HuH-7.5 (cell line): ENCODE results near the gene SNX33.
"Not testable (repeated sequence)": the region's sequence is repeated elsewhere in the genome, so short reads cannot be mapped to it uniquely, and the experiment has no call there.

Experiments used
- DNase-seq: peaks from one replicate; pipeline ENCODE4 v3.0.0; 2011; ENCODE audit warnings: low spot score

The SNX33 gene

GRCh38 chr15:75661756-75662140 lies 14.0 kb downstream of the SNX33 start:
- no peak for DNase-seq

DNA sequence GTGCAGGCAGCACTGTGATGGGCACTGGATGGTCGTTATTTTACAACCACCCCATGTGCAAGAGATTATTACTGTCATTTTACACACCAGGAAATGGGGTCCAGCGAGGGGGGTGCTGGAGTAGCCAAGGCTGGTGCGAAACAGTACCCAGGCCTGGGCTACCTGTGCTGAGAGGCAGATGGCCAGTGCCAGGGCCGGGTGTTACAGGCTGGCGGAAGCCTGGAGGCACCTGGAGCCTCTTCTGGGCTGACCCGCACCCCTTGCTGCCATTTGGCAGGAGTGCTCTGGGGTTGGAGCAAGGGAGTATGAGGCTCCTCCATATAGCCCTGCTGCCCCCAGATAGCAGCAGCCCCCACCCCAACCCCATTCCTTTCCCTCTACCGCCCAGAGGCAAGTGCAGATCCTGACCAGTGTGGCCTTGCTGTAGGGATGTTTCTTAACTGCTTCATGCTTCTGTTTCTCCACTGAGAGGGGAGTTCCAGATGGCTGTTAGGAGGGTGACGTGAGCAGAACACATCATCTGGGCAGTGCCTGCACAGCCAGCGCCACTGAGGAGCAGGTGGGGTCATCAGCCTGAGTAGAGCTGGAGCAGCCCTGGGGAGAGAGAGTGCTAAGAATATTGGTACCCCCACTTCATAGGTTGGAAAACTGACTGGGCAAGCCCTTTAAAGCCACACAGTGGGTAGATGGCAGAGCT lies 15.3 kb downstream of the SNX33 start:
- DNase-seq, result no peak

- DNase-seq, result peak; percentile 86
Observed at GRCh38 chr15:75663931-75664421, 16.3 kb downstream of the SNX33 start.

- DNase-seq, result no peak
Observed at GRCh38 chr15:75666823-75667501, 19.2 kb downstream of the SNX33 start.

DNA sequence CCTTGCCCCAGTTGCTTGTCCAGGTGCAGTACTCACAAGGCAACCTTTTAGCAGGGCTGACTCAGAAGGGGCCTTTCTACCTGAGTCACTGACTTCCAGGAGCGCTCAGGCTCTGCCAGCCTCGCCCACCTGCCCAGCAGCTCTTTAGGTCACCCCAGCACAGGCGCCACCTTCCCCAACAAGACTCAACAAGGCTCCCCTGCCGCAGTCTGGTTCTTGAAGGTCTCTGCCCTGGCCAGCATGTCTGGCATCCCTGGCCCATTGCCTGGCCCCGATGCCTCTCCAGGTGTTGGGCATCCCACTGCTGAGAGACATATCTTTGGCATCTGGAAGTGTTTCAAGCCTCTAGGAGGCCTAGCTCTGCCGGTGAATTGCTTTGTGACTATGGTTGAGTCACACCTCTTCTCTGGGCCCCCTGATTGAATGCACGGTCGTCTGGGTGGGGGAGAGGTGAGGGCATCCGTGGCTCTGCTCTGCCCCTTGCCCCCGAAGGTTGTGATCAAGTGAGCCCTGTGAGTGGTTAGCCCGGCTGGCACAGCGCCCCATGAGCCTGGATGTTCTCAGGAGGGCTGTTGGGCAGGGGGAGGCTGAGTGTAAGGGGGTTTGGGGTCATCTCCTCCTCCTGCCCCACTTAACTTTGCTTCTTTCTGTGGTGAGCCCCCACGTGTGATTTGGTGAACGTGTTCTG lies 21.6 kb downstream of the SNX33 start:
- no peak for DNase-seq

DNA sequence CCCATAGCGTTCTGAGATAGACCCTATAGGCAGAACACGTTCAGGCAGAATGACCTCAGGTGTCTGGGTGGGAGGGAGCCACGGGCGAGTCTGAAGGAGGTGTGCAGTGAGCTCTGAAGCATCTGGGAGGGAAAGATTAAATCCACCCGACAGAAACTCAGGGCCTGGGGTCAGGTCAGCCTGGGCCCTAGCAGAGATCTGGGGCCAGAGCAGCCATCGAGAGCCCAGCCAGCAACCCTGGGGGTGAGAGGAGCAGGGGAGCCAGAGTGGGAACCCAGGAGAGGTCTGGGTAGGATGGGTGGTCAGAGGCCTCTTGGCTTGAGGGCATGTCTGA lies 22.1 kb downstream of the SNX33 start:
- no peak for DNase-seq

GRCh38 chr15:75671730-75672602 lies 24.3 kb downstream of the SNX33 start:
- no peak for DNase-seq

GRCh38 chr15:75672646-75673425 lies 25.1 kb downstream of the SNX33 start:
- no peak for DNase-seq

DNA sequence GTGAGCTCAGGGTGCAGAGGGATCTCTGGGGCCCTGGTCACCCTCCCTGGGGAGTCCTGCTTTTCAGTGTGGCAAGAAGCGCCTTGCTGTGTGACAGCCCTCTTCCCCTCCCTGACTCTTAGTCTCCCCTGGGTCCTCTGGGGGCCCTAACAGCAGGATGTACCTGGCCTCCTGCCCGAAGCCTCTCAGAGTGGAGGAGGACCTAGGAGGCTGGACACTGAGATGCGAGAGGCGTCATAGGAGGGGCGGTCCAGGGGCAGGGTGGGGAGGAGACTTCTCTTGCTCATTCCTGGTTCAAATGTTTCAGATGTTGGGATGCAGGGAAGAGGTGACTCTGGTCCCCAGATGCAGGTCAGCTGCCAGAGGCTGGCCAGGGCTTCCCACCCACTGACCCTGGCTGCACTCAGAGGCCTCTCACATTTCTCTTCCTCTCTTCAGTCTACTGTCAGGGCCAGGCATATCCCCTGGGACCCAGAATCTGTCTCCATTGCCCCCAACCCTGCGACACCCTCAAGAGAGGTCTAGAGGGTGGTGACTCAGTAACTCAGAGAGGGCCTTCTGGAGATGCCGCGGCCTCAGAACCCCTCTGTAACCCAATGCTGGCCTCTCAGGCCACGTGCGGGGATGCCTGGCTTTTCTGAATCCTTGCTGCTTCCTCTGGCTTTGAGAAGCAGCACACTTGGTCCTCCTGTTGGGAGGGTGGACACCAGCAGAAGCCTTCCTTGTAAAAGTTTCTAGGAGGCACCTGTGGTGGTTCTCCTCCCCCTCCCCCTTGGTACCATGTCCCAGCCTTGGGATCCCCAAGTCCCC lies 25.9 kb downstream of the SNX33 start:
- DNase-seq, result no peak

- no peak for DNase-seq
Observed at GRCh38 chr15:75674366-75674765, 26.7 kb downstream of the SNX33 start.

DNA sequence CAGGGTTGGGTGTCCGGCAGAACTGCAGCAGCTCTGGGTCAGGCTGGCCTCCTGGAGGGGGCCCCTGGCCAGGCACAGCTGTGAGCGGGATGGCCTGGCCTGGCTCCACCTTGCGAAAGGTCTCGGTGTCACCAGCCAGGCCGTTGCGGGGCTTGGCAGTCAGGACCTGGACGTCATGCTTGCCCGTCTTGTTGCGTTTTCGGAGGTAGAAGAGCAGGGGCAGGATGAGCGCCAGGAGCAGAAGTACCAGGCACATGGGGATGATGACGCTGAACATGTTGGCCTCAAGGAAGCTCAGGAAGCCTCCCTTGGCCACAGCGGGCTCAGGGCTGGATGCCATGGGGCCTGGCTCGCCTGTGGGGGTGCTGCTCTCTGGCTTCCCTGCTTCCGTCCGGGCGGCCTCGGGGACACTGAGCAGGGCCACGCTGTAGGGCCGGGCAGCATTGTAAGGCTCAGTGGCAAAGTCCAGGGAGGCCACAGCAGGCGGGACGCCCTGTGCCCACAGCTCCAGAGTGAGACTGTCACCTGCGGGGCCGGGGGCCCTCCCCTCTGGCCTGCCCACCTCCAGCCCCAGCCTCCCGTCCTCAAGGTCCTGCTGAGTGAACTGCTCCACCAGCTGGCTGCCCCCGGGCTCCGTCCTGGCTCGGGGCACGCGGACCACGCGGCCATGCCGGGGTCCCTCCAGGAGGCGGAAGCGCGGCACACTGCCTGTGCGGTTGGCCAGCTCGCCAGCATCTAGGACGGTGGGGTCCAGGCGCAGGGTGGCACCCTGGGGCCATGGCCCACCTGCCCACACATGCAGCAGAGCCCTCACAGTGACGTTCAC lies 28.1 kb downstream of the SNX33 start:
- no peak for DNase-seq

DNA sequence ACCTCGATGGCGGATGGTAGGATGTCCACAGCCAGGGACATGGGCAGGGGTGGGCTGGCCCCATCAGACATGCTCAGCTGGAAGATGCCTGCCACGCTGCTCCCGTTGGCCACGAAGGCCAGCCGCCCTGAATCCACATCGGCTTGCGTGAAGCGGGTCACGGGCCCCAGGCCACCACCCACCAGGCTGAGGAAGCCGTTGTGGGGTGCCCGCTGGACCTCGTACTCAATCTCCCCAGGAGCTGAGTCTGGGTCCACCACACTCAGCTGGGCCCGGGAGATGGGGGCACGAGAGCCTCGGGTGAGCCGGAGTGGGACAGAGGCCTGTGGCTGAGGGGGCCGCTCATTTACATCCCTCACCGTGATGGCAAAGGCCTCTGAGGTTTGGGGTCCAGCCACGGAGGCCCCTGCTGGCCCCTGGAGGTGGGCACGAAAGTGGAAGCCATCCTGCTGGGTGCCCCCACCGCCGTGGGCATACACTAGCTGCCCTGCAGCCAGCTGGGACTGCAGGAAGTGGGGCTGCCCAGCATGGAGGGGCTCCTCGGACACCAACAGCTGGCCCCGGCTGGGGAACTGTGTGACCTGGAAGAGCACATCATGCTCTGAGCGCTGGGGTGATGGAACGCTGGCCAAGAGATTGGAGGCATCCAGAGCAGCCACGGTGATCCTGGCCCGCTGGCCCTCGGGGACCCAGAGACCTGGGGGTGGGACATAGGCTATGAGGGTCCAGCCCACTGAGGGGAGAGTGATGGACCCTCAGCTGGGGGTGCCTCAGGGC lies 29.2 kb downstream of the SNX33 start:
- no peak for DNase-seq

DNA sequence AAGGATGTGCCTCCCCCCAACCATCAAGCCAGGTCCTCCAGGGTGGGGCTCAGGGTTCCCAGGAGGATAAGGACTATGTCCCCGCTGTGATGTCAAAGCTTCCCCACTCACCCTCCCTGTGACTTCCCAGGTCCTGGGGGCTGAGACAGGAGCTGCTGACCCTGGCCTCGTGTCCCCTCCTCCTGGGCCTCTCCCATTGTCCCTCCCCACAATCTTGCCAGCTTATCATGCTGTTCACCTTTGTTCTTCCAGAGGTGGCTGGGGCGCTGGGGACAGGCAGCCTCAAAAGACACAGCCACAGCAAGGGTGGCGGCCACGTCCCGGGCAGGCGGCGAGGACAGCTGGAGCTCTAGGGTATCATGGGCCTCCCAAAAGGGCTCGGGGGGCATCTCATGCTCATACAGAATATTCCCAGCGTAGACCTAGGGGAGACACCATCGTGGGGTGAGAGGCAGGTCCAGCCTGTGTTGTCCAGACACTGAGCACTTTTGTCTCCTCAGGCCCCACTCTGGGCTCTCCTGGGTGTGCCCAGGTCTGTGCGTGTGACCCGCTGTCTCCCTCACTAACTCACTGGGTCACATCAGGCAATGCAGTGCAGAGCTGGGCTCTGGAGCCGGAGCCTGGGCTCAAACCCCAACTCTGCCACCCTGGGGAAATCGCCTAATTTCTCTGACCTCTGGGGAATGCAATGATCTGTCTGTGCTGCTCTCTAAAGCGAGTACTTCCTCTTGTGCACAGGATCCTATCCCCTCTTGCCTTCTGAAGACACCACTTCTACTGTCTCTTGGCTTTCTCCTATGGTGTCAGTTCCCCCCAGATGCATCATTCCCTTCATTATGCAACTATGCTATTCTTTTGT lies 30.0 kb downstream of the SNX33 start:
- no peak for DNase-seq

DNA sequence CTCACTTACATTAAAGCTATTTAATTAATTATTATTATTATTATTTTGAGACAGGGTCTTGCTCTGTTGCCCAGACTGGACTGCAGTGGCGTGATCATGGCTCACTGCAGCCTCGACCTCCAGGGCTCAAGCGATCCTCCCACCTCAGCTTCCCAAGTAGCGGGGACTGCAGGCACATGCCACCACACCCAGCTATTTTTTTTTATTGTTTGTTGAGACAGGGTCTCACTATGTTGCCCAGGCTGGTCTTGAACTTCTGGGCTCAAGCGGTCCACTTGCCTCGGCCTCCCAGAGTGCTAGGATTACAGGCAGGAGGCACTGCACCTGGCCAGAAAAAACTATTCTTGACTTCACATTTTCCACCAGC lies 30.6 kb downstream of the SNX33 start:
- DNase-seq, result not testable (repeated sequence)

GRCh38 chr15:75680007-75680789 lies 32.5 kb downstream of the SNX33 start:
- no peak for DNase-seq

GRCh38 chr15:75682181-75683135 lies 34.7 kb downstream of the SNX33 start:
- DNase-seq, result no peak
